CMK (cell line): ENCODE results near the gene NLRC5.
"Not testable (repeated sequence)": the region's sequence is repeated elsewhere in the genome, so short reads cannot be mapped to it uniquely, and the experiment has no call there.

Source experiments
- DNase-seq: peaks from one replicate; pipeline ENCODE4 v3.0.0-alpha.2; 2010; ENCODE audit warnings: low read depth

Gene NLRC5

GRCh38 chr16:57000271-57001025 is 11.1 kb downstream of the NLRC5 start:
- DNase-seq: no peak

DNA sequence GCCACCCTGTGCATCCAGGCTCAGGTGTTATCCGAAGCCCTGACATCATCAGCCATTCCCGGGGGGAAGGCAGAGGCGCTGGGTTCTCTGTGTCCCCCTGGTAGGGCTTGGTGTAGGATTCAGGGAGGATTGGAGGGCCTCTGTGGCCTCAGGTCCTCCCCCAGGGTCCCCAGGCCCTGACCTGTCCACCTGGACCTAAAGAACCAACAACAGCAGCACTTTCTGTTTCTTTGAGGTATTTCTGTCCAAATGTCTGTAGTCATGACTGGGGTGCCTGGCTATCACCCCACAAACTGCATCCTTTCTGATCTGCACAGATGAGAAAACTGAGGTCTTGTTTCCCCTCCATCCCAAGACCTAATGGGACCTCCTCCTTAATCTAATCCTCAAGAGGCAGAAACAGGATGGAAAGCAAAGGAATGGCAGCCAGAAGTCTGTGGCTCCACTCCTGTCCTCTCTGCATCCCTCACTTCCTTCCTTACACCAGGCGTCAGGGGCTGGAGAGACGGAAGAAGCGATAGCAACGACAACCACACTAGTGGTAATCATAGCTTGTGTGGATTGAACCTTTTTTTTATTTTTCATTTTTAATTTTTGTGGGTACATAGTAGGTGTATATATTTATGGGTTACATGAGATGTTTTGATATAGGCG is 11.8 kb downstream of the NLRC5 start:
- DNase-seq: no peak

DNA sequence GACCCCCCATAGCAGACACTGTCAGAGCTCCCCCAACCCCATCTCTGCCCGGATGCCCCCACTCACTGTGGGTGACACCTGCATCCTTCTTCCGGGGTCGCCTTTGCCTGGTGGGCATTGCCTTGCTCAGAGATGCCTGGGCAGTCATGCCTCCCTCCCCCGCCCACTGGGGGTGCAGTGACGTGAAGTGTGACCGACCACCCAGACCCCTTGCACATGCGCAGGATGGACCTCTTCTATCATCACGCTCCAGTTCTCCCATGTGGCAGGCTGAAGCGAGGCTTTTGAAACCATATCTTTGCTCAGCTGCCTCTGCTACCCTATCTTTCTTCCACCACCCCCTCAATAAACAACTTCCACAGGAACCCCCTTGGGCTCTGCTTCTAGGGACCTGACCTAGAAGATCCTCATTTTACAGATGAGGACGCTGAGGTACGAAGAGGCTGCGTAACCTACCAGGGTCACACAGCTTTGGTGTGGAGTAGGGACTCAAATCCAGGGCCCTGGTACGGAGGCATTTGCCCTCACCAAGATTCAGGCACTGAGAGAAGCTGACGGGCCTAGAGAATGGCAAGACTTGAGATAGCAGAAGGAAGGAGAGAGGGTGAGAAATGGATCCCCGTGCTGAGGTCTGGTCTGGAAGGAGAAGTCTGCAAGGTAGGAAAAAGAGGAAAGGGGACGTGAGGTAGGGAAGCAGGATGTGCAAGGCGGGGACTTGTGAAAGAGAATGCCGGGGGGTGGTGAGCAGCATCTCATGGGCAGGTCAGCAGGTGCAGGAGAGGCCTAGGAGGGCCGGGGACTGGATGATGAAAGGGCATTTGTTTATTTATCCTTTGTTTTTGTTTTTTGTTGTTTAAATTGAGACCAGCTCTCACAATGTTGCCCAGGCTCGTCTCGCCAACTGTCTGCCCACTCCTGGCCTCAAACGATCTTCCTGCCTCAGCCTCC is 14.4 kb downstream of the NLRC5 start:
- DNase-seq: no peak

DNA sequence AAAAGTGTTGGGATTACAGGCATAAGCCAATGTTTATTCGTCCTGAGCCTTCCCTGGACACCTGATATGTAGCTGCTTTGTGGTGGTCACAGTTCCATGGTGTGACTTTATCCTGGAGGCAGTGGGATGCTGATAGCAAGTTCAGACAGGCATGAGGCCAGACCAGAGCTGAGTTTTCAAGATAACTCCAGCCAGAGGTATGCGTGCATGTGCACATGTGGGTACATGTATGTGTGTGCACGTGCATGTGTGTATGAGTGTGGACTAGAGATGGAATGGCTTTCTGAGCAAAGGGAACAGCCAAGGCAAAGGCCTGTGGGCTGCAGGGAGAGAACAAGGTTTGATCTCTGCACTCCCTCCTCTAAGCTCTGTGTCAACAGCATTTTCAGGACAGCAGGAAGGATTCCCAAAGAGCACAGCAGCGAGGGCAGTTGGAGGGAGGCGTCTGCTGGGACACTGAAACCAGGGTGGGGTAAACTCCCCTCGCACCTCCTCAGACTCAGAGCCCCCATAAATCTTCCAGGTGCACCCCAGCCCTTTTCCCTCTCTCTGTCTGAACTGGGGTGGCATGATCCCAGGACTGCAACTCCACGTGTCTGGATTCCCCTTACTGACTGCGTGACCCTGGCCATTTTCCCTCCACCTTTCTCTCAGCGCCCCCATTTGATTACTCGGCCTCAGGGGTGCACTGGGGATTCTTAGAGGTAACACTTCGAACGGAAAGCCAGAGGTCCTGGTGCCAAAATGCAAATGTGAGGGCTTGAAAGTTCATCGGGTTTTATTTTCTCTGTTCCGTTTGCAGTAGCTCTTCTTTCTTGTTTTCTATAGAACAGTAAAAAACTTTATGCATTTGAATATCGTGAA is 15.3 kb downstream of the NLRC5 start:
- DNase-seq: no peak

- not testable (repeated sequence) for DNase-seq
Observed at GRCh38 chr16:57005597-57005996, 16.2 kb downstream of the NLRC5 start.

DNA sequence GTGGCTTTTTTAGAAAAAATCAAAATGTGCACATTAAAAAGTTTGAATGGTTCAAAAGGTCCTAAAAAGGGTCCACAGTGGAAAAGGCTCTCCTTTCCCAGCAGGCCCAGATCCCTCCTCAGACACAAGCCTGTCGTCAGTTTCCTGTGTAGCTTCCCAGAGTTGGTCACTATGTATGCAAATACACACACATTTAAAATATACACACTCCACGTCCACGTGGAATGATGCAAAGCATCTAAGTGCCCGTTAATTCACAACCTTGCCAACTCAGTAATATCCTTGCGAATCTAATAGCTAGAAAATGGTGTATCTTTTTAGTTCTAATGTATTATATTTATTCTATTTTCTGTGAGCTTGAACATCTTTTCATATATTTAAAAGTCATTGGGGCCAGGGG is 17.7 kb downstream of the NLRC5 start:
- no peak for DNase-seq

DNA sequence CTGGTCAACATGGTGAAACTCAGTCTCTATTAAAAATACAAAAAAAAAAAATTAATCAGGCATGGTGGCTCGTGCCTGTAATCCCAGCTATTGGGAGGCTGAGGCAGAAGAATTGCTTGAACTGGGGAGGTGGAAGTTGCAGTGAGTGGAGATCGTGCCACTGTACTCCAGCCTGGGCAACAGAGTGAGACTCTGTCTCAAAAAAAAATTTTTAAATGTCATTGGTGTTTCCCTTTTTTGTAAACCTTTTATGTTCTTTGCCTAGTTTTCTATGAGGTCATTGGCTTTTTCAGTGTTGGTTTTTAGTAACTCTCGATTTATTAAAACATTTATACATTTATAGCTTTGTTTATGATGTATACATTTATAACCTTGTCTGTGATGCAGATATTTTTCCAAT is 18.2 kb downstream of the NLRC5 start:
- no peak for DNase-seq

- no peak for DNase-seq
Observed at GRCh38 chr16:57008440-57008839, 19.1 kb downstream of the NLRC5 start.

- no peak for DNase-seq
Observed at GRCh38 chr16:57009643-57010170, 20.4 kb downstream of the NLRC5 start.

GRCh38 chr16:57012353-57012752 is 23.0 kb downstream of the NLRC5 start:
- DNase-seq: no peak

GRCh38 chr16:57013229-57013628 is 23.9 kb downstream of the NLRC5 start:
- DNase-seq: no peak

DNA sequence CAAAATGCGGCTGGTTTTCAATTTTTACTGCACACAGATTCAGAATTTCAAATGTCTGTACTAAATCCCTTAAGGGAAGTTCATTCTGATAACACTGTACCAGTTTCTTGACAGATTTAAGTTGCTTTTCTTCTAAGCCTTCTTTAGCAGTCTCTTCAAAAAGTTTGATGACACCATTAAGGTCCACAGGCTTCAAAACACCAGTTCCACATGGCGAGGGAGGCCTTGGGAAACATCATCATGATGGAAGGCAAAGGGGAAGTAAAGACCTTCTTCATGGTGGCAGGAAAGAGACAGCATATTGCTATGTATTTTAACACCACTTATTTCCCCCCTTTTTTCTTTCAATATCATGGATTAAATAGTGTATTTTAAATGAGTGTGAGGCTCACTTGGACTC is 24.5 kb downstream of the NLRC5 start:
- DNase-seq: no peak

GRCh38 chr16:57016301-57016700 is 26.9 kb downstream of the NLRC5 start:
- DNase-seq: no peak

DNA sequence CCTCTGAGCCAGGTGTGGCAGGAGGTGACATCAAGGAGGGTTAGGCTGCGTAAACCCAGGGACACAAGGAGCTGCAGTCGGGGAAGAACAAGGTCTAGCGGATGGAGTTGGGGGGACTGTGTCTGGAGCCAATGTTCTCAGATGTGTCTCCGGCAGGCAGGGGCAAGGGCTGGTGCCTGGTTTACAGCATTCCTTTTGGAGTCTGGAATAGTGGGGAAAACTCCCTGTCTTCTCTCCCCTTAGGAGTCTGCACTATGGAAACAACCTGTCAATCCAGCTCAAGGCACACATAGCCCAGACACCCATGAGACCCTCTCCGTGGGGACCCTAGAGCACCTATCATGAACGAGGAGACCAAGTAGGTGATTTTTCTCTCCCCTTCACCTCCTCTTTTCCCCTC is 27.5 kb downstream of the NLRC5 start:
- no peak for DNase-seq

GRCh38 chr16:57017251-57017650 is 27.9 kb downstream of the NLRC5 start:
- no peak for DNase-seq

DNA sequence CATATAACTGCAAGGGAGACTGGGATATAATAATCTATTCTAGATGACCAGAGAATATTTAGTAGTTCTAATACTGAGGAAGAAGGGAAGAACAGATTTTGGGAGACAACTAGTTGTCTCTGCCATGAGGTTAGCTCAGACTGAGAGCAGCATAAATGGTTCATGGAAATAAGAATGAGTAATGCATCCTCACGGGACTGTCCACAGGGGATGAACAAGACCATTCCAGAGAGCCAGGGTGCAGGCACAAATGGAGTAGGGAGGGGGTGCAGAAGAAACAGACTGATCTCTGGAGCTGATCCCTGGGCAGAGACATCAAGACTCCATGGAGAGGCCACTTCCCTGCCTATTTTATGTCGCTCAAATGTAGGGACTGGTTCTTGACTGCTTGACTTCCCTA is 30.4 kb downstream of the NLRC5 start:
- DNase-seq: no peak

DNA sequence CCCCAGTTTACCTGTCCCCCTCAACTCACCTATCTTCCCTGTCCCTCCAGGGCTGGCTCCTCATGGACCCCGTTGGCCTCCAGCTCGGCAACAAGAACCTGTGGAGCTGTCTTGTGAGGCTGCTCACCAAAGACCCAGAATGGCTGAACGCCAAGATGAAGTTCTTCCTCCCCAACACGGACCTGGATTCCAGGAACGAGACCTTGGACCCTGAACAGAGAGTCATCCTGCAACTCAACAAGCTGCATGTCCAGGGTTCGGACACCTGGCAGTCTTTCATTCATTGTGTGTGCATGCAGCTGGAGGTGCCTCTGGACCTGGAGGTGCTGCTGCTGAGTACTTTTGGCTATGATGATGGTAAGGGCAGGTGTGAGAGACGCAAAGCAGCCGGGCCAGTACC is 31.3 kb downstream of the NLRC5 start:
- no peak for DNase-seq

- no peak for DNase-seq
Observed at GRCh38 chr16:57021757-57022156, 32.4 kb downstream of the NLRC5 start.

DNA sequence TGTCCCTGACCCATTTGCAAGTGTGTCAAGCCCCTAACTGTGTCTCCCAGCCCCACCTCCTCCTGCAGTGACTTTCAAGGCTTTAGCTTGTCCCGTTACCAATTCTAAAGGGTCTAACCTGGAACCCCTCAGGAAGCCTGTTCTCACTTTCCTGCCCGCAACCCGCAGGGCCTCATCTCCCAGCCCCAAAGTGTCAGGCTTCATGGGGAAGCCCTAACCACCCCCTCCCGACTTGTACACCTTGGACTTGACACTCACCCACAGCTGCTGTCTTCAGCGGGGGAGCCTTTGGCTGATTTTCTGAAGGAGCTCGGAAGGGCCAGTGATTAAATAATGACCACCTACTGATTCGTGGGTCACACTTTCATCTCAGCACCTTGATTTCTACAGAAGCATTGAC is 33.1 kb downstream of the NLRC5 start:
- DNase-seq: no peak

GRCh38 chr16:57023541-57024249 is 34.3 kb downstream of the NLRC5 start:
- no peak for DNase-seq
